Endothelial cell (in vitro differentiated cells): ENCODE data around the gene KCNJ14. TPM values are rescaled to one million over a fixed set of nuclear protein-coding genes. Genes with fewer than 3 reads are reported as not detected.

Experiments
- DNase-seq: peaks from one replicate; pipeline ENCODE4 v3.0.0; 2021; ENCODE audit warnings: low spot score
- H3K27ac Mint-ChIP-seq: one replicate; pipeline ENCODE4 v1.8.0; 2021; ENCODE audit warnings: mixed read lengths, inconsistent platforms; ENCODE audit not compliant: unreplicated experiment
- H3K27me3 Mint-ChIP-seq: one replicate; pipeline ENCODE4 v1.8.0; 2021; ENCODE audit warnings: mild to moderate bottlenecking, moderate library complexity, mixed read lengths, inconsistent platforms; ENCODE audit not compliant: unreplicated experiment
- H3K36me3 Mint-ChIP-seq: one replicate; pipeline ENCODE4 v1.8.0; 2021; ENCODE audit warnings: mild to moderate bottlenecking, low read depth, mixed read lengths, inconsistent platforms; ENCODE audit not compliant: unreplicated experiment
- H3K4me1 Mint-ChIP-seq: one replicate; pipeline ENCODE4 v1.8.0; 2021; ENCODE audit warnings: mild to moderate bottlenecking, mixed read lengths, inconsistent platforms; ENCODE audit not compliant: unreplicated experiment
- H3K4me3 Mint-ChIP-seq: one replicate; pipeline ENCODE4 v1.8.0; 2021; ENCODE audit warnings: mild to moderate bottlenecking, mixed read lengths, inconsistent platforms; ENCODE audit not compliant: unreplicated experiment
- H3K9me3 Mint-ChIP-seq: one replicate; pipeline ENCODE4 v1.8.0; 2021; ENCODE audit warnings: mixed read lengths, inconsistent platforms; ENCODE audit not compliant: unreplicated experiment
- total RNA-seq: library from RNA; stranded (reverse); fragmentation: NEBNext Ultra II Directional; extraction: Animal tissue kit (Norgen Biotek cat#: 25700); gene quantifications from one replicate; pipeline ENCODE4 v1.2.1, GENCODE V29; 2021; ENCODE audit not compliant: unreplicated experiment
- TF ChIP-seq, protein P1 (sequence below): fragments of 200-600 bp; sonication (generic); IDR thresholded peaks from one replicate; pipeline ENCODE4 v1.5.0; 2021; ENCODE audit warnings: antibody characterized with exemption; ENCODE audit not compliant: unreplicated experiment

The KCNJ14 gene
- total RNA-seq, 1 donor from 2014 or later: 0.95 TPM

DNA sequence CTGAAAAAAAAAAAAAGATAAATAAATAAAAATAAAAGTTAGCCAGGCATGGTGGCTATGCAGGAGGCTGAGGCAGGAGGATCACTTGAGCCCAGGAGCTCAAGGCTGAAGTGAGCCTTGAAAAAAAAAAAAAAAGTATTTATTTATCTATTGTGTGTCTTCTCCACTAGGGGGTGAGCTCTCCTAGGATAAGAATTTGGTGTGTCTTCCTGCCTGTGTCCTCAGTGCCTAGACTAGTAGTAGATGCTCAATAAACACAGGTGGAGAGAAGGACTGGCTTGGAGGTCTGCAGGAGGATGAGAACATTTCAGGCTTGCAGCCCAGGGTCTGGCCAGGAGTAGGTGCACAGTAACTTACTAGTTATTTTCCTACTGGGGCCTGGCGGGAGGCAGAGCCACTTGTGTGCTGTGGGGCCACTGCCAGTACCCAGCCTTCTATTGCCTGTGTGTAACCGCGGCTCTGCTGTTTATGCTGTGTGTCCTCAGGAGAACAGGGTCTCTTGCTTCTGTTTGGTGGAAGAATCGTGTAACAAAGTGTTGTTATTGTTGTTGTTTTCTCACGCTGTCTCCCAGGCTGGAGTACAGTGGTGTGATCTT, 50.9 kb downstream of the KCNJ14 start:
- peaks cover 8% of the 10 kb centered on the region for H3K4me1 Mint-ChIP-seq
- no peak for DNase-seq
- TF ChIP-seq, protein P1, sequence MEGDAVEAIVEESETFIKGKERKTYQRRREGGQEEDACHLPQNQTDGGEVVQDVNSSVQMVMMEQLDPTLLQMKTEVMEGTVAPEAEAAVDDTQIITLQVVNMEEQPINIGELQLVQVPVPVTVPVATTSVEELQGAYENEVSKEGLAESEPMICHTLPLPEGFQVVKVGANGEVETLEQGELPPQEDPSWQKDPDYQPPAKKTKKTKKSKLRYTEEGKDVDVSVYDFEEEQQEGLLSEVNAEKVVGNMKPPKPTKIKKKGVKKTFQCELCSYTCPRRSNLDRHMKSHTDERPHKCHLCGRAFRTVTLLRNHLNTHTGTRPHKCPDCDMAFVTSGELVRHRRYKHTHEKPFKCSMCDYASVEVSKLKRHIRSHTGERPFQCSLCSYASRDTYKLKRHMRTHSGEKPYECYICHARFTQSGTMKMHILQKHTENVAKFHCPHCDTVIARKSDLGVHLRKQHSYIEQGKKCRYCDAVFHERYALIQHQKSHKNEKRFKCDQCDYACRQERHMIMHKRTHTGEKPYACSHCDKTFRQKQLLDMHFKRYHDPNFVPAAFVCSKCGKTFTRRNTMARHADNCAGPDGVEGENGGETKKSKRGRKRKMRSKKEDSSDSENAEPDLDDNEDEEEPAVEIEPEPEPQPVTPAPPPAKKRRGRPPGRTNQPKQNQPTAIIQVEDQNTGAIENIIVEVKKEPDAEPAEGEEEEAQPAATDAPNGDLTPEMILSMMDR: peak; percentile 64
- H3K9me3 Mint-ChIP-seq: no peaks in the 10 kb centered on the region
- no peak overlapping the region for H3K4me3 Mint-ChIP-seq
- H3K27me3 Mint-ChIP-seq: peaks cover 28% of the 10 kb centered on the region
- H3K27ac Mint-ChIP-seq: peak overlapping the region; percentile 48
- no peaks in the 10 kb centered on the region for H3K36me3 Mint-ChIP-seq

DNA sequence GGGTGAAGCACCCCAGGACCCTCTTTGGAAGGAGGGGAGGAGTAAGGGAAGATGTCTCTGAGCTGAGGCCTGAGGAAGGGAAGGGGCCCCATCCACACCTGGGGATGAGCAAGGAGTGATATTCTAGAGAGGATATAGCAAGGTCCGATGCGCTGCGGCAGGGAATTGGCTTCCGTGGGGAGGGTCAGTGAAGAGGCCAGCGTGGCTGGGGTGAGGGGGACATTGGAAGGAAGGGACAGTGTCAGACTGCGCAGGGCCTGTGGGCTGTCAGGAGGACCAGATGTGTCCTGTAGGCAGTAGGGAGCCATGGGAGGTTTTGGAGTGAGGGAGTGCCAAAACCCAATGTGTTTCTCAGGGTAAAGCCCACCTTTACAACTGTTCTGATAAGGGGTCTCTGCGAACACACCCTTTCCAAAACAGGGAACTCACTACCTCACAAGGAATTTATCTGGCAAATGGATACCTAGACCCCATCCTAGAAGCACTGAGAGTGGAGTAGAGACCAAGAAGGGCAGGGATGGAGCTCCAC, 52.6 kb downstream of the KCNJ14 start:
- H3K4me1 Mint-ChIP-seq: peaks cover 8% of the 10 kb centered on the region
- H3K9me3 Mint-ChIP-seq: no peaks in the 10 kb centered on the region
- H3K4me3 Mint-ChIP-seq: no peak overlapping the region
- DNase-seq: no peak
- peaks cover 24% of the 10 kb centered on the region for H3K27me3 Mint-ChIP-seq
- TF ChIP-seq, protein P1: no peak
- no peaks in the 10 kb centered on the region for H3K36me3 Mint-ChIP-seq
- H3K27ac Mint-ChIP-seq: no peak overlapping the region

DNA sequence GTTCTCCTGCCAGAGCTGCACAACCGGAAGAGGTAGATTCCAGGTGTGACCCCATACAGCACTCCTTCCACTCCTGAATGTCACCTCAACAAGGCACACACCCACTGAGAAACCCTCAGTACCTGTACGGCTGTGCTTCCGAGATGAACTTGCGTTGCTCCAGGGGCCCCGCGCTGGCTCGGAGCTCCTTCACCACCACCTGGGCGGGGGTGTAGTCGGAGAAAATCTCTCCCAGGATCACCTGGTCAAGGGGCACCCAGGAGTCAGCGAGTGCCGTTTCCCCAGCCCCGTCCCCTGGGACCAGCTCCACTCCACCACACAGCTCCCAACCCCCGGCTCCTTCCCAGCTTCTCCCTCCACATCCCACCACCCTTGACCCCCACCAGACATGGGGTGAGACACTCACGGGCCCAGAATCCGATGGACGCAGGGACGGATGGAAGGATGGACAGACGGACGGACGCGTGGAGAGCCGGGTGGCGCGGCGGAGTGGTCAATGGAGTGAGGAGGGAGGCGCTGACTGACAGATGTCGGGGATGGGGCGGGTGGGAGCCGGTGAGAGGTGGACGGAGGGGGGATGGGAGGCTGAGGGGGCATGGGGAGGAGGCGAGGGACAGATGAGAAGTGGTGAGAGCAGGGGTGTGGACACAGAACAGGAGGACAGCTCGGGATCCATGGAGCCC, 53.5 kb downstream of the KCNJ14 start:
- no peaks in the 10 kb centered on the region for H3K9me3 Mint-ChIP-seq
- H3K27me3 Mint-ChIP-seq: peaks cover 20% of the 10 kb centered on the region
- DNase-seq: no peak
- H3K4me1 Mint-ChIP-seq: peaks cover 8% of the 10 kb centered on the region
- no peak overlapping the region for H3K4me3 Mint-ChIP-seq
- H3K27ac Mint-ChIP-seq: no peak overlapping the region
- TF ChIP-seq, protein P1: no peak
- no peaks in the 10 kb centered on the region for H3K36me3 Mint-ChIP-seq

DNA sequence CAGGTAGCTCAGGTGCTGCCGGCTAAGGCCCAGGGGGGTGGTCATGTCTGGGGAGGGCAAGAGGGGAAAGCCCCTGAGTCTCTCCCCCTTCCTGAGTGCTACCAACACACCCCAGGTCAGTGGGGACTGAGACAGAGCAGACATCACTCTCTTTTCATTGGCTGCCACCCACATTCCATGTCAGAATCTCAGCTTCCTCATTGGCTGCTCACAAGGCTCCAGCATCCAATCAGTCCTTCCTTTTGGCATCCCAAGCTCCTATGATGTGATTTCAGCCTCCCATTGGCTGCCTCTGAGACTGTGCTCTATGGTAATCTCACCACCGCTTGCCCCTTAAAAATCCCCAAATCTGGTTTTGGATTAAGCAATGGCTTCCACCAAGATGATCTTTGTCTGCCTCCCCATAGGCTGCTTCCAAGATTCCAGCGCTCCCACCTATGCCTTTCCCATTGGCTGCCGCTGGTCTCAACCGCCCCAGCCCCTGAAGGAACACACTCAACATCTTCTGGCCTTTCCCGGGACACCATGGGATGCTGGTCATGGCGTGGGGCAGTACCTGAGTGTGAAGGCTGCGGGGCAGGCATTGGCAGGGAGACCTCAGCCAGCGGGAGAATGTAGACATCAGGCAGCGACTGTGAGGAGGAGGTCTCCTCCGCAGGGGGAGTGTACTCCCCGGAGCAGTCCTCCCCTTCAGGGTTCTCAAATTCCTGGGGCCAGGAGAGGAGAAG, 54.3 kb downstream of the KCNJ14 start:
- Mint-ChIP-seq H3K27me3 (peaks cover 16% of the 10 kb centered on the region), H3K36me3 (no peaks in the 10 kb centered on the region), H3K4me1 (peaks cover 4% of the 10 kb centered on the region), H3K4me3 (no peak overlapping the region), H3K9me3 (no peaks in the 10 kb centered on the region), H3K27ac (no peak overlapping the region)
- TF ChIP-seq, protein P1: no peak
- no peak for DNase-seq
